GM20431 (cell line): Measurements from ENCODE around the gene SLC19A1.

ENCODE experiments used
- in situ Hi-C: fragments of 300-500 bp; cut with MseI, MboI; formaldehyde crosslinking; loops from one replicate; pipeline ENCODE4 v1.15.0; 2020; ENCODE audit warnings: low sequenced_read_pairs; ENCODE audit not compliant: unreplicated experiment

Gene SLC19A1

GRCh38 chr21:45472445-45473365 lies 69.5 kb downstream of the SLC19A1 start:
- in situ Hi-C loops = no loop called here

GRCh38 chr21:45471525-45472221 lies 70.6 kb downstream of the SLC19A1 start:
- in situ Hi-C loops = no loop called here

DNA sequence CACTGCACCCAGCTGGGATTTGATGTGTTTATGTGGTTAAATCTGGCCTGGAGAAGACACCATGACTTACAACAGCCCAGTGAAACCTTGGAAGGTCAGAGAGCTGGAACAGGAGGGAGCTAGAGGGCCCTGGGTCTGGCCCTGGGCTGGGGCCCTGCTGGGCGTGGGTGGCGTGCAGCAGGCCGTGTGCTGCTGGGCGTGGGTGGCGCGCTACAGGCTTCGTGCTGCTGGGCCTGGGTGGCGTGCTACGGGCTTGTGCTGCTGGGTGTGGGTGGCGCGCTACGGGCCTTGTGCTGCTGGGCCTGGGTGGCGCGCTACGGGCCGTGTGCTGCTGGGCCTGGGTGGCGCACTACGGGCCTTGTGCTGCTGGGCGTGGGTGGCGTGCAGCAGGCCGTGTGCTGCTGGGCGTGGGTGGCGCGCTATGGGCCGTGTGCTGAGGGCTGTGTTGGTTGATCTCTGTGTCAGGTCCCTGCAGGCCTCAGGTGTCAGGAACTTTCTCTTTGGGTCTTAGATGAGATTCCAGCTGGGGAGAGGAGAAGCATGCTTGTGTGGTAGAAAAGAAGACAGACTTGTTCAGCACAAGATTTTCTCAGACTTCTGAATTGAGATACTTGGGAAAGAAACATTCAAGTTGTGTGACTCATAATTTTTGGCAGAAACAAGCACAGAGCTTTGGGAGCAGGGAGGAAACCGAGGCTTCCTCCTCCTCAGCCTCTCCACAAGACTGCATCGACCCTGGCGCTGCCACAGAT lies 71.3 kb downstream of the SLC19A1 start:
- in situ Hi-C loops = no loop called here

GRCh38 chr21:45470087-45470515 lies 72.1 kb downstream of the SLC19A1 start:
- in situ Hi-C loops = no loop called here

DNA sequence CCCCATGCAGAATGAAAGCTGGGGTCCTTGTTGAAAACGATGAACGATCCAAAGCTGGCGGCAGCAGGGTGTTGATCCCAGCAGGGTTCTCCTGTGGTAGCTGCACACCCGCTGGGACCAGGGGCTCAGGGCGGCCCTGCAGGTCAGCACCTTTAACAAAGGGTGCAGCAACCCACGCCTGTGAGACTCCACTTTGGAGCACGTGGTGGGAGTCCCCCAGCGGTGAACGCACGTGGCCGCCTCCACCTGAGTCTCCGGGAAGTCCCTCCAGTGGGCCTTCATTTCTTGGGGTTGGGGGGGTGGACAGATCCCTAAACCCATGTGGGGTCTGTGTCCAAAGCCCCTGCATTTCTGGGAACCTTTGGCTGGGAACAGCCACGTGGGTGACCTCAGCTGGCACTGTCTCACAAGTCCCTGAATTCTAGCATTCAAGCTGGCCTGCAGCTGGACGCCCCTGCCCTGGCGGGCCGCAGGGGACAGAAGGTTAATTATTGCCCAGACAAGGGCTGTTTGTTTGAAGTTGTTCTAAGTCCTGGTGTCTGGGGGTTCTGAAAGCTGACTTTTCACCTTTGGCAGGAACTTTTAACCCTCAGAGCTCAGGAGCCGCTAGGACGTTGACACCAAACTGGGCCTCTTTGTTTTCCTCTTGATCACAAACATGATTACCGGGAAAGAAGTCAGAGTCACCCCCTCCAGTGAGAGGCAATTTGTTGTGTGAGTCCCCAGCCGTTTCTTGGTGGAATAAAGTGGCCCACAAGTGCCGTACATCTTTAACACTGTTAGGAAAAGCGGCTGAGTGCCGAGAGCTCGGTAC lies 72.8 kb downstream of the SLC19A1 start:
- in situ Hi-C loops = no loop called here

DNA sequence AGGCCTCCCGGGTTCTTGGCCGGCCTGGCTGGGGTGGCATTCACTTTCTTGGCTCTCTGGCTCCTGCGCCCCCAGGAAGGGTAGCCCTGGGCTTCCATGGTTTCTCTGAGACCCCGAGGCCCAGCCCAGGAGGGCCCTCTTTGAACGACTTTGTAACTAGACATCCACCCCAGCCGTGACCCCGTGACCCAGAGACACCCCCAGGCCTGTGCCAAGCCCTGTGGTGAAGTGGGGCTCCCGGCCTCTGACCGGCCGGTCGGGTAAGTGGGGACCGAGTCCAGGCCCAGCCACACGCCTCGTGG lies 73.3 kb downstream of the SLC19A1 start:
- in situ Hi-C loops = no loop called here

DNA sequence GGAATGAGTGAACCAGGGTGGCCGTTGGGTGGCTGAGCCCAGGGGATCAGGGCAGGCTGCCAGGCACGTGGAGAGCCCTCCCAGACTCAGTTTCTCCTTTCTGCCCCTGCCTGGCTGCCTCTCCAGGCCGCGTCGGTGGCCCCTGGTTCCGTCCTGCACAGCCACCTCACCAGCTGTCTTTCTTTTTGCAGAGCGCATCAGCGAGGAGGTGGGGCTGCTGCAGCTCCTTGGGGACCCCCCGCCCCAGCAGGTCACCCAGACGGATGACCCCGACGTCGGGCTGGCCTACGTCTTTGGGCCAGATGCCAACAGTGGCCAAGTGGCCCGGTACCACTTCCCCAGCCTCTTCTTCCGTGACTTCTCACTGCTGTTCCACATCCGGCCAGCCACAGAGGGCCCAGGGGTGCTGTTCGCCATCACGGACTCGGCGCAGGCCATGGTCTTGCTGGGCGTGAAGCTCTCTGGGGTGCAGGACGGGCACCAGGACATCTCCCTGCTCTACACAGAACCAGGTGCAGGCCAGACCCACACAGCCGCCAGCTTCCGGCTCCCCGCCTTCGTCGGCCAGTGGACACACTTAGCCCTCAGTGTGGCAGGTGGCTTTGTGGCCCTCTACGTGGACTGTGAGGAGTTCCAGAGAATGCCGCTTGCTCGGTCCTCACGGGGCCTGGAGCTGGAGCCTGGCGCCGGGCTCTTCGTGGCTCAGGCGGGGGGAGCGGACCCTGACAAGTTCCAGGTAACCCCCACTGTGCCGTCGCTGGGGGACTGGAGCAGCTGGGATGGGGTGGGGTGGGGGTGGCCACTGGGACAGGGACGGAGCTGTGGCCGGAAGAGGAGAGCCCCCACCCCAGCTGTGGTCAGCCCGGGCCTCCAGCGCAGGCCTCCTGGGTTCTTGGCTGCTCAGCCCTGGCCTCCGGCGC lies 73.9 kb downstream of the SLC19A1 start:
- in situ Hi-C loops = no loop called here

DNA sequence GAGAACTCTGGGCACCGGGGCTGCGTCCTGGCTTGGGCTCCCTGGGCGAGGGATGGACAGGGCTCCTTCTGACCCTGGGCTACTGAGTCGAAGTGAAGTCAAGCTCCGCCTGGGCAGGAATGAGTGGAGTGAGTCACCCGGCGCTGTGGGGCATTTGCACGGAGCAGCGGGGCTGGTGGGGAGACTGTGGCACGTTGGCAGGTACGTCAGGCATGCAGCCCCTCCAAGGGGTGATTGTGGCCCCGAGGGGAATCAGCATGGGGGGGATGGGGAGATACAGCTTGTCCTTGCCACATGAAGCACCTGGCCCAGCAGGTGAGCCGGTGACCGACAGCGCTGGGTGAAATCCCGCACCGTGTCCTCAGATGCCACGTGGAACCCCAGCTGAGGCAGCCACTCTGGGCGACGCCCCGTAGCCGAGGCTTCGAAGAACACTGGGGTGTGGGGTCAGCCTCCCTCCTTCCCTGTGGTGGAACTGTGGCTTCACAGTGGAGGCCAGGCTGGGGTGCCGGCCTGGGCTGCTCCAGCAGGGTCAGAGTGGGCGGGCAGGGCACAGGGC lies 74.9 kb downstream of the SLC19A1 start:
- in situ Hi-C loops = no loop called here

DNA sequence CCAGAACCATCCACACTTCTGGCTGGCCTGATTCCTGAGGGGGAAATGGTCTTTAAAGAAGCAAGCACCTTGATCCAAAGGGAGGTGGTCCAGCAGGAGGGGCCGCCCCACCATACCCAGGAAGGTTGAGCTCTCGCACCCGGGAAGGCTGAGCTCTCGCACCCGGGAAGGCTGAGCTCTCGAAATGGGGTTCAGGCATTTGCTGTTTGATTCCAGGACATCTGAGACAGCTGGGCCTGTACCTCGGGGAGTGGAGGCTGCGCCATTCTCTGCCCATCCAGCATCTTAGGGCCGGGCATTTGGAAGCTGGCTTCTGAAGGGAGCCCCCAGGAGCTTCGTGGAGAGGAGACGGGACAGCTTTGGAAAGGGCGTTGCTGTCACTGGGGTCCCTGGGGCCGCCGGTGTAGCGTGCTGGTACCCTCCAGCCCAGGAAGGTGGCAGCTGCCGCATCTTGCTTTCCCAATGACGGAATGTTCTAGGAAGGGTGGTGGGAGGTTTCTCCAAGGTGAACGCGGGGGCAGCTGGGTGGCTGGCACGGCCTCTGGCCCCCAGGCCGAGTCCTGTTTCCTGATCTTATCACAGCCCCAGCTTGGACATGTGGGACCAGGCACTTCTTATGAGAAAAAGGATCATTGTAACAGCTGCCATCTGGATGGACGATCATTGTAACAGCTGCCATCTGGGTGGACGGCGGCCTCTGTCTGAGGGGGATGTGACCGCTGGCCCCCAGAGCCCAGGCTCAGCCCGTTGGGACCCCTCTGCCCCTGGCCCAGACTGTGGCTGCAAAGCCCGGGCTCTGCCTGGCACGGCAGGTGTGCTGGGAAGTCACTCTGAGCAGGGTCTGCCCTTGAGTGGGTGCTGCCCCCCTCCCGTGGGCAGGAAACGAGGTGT lies 75.7 kb downstream of the SLC19A1 start:
- in situ Hi-C loops = no loop called here

- in situ Hi-C loops = no loop called here
Measured at GRCh38 chr21:45465611-45466329, 76.5 kb downstream of the SLC19A1 start.

- in situ Hi-C loops = no loop called here
Measured at GRCh38 chr21:45465105-45465504, 77.1 kb downstream of the SLC19A1 start.

DNA sequence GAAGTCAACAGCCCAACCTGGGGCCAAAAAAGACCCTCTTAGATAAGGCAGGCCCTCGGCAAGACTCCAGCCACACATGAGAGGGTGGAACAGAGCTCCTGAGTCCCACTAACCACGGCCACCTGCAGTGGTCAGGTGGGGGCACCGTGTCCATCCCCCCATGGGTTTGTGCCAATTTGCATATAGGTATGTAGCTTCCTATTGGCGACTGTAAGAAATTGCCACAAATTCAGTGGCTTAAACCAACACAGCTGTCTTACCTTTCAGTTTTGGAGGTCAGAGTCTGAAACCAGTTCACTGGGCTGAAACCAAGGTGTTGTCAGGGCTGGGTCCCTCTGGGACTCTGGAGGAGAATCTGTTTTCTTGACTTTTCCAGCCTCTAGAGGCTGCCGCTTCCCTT lies 77.9 kb downstream of the SLC19A1 start:
- in situ Hi-C loops = no loop called here

DNA sequence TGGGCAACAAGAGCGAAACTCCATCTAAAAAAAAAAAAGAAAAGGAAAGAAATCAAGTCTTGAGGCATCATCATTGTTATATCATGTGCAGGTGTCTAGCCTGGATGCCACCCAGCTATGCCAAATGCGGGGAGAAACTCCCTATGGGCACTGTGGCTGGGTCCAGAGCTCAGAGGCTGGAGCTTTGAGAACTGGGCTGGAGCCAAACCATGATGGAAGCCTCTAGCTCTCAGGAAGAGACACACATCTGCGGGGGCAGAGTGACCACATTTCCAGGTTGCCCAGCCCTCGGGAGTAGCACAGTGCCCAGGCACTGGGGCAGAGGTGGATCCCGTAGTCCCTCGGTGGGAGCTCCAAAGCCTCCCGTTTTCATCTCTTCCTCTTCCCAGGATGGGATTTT lies 78.4 kb downstream of the SLC19A1 start:
- in situ Hi-C loops = no loop called here

DNA sequence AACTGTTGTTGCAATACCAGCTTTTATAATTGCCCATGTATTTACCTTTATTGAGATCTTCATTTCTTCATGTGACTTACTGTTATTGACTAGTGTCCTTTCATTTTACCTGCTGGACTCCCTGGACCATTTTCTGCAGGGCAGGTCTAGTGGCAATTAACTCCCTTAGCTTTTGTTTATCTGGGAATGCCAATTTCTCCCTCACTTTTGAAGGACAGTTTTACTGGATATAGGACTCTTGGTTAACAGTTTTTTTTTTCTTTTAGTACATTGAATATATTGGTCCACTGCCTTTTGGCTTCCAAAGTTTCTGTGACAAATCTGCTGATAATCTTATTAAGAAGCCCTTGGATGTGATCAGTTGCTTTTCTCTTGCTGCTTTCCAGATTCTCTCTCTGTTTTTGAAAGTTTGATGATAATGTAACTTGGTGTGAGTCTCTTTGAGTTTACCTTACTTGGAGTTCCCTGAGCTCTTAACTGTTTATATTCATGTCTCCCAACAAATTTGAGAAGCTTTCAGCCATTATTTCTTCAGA lies 80.4 kb downstream of the SLC19A1 start:
- in situ Hi-C loops = no loop called here

DNA sequence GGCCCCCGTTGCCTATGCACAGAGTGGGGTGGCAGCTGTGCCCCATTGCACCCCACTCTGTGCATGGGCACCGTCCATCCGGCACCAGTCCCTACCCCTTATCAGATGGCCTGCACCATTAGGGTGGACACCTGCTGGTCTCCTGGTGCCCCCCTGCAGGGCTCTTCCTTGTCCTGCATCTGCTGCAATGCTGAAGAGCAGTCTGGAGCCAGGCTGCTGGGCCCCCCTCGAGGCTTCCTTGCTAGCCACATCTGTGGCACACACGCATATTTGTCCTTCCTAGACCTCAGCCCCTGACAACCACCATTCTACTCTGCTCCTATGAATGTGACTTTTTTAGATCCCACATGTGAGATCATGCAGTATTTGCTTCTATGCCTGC lies 80.9 kb downstream of the SLC19A1 start:
- in situ Hi-C loops = no loop called here

DNA sequence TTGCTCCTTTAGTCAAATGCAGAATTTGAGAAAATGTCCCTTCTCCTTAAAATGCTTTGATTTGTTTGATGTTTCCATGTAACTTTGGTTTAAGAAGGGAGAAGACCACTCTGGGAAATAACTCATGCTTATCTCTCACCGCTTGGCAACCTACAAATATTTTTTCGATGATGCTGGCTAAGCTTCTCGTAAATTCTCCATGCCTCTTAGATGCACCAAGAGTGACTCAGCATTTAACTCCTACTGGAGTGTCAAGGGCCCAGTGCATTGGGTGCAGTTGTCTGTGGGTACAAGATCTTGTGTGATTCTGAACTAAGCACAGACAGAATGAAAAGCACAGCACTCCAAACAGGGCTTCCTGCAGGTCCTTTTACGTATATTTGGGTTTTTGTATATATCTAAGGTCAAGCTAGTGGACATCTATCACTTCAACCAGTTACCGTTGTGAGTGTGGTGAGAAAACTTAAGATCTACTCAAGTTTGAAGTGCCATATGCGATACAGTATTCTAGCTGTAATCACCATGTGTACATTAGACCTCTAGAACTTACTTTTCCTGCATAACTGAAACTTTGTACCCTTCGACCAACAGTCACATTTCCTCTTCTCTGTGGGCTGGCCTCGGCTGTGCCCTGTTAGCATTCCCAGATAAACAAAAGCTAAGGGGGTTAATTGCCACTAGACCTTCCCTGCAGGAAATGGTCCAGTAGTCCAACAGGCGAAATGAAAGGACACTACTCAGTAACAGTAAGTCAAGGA lies 81.5 kb downstream of the SLC19A1 start:
- in situ Hi-C loops = no loop called here
